ENCODE results near the gene PLS1. TPM values are rescaled to one million over a fixed set of nuclear protein-coding genes. Genes with fewer than 3 reads are reported as not detected.

PLS1 gene
- total and polyA plus RNA-seq, 2 of the 8 experiments (the other 6 are each of a cell fraction or from before 2014, with no cell fraction given): 18.7 to 44.7 TPM

DNA sequence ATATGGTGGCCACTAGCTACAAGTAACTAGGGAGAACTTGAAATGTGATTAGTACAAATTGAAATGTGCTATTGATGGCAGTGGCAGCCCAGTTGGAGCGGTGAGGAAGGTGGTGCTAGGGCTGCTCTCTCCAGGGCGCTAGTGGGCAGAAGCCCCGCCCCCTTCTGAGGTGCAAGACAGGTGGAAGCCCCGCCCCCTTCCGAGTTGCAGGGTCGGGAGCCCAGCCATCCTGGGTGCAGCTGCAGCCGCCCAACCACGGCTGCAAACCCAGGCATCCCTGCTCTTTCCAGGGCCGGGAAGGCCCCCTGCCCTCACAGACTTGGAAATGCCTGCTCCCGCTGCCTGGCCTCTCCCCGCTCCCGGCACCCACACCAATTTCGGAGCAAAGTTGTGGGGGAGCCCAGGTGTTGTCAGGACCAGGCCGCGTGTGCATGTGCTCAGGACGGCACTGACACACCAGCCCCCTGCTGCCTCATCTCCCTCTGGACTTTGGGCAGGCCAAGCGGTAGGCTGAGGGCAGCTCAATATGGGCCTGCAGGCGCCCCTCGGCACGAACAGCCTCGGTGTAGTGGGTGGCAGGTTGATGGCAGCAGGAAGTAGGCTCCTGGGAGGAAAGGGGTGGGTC is 27.7 kb upstream of the PLS1 start:
- Histone ChIP-seq H3K36me3 (ENCODE audit: control insufficient read depth in 2 of 4, insufficient read depth in 4 of 4, low read length in 3 of 4) (peaks cover 0 to 3% (median 2%) of the 10 kb centered on the region in 4 experiments; a peak in 1 of 8 replicates), H3K4me1 (replicated peaks in 1 of 4; ENCODE audit: control insufficient read depth in 3 of 4, insufficient read depth in 4 of 4, low read length in 3 of 4) (no peaks in the 10 kb centered on the region; a peak in 1 of 7 replicates), H2BK5ac (ENCODE audit: low read depth, low read length) (0 out of 2 replicates have a peak overlapping the region, but pooled peaks have one; percentile 37), H3K79me2 (ENCODE audit: control insufficient read depth in 1 of 2, insufficient read depth in 2 of 2, low read length in 2 of 2) (peaks cover 0 to 7% of the 10 kb centered on the region in 2 experiments; a peak in 1 of 4 replicates), H3K27me3 (replicated peaks in 1 of 4; ENCODE audit: control insufficient read depth in 3 of 4, extremely low read depth in 1 of 4, insufficient read depth in 3 of 4, low read length in 3 of 4) (no peaks in the 10 kb centered on the region), H2BK20ac (ENCODE audit: low read length) (no peak overlapping the region), H3K79me1 (ENCODE audit: low read depth, low read length) (no peaks in the 10 kb centered on the region; the same call in 1 of the 2 replicates), H3K56ac (replicated peaks; ENCODE audit: insufficient read length, low read depth, low read length) (no peak overlapping the region), H3K23ac (ENCODE audit: insufficient read length) (no peak overlapping the region), H4K20me1 (replicated peaks in 1 of 2; ENCODE audit: control insufficient read depth in 1 of 2, insufficient read depth in 2 of 2, low read length in 2 of 2) (no peaks in the 10 kb centered on the region), H3K4me3 (ENCODE audit: extremely low read depth in 1 of 4, insufficient read depth in 2 of 4, low read depth in 3 of 4, low read length in 4 of 4) (no peak overlapping the region), H2AK5ac (ENCODE audit: low read depth, low read length) (no peak overlapping the region), H4K91ac (replicated peaks; ENCODE audit: insufficient read length, low read length) (no peak overlapping the region), H2BK12ac (ENCODE audit: low read depth, low read length) (no peak overlapping the region), H3K23me2 (ENCODE audit: low read depth, low read length) (no peaks in the 10 kb centered on the region), H3K9ac (replicated peaks in 1 of 4; ENCODE audit: extremely low read depth in 1 of 4, low read depth in 3 of 4, low read length in 3 of 4) (no peak overlapping the region), H3K27ac (ENCODE audit: low read depth, low read length) (no peak overlapping the region), H3K4ac (replicated peaks; ENCODE audit: insufficient read length, low read depth, low read length) (no peak overlapping the region), H4K8ac (ENCODE audit: extremely low read depth, insufficient read depth, low read length) (peak overlapping the region; percentile 19; the same call in 1 of the 2 replicates), H2AFZ (ENCODE audit: low read length) (no peak overlapping the region), H3K4me2 (ENCODE audit: insufficient read depth in 1 of 2, low read depth in 2 of 2, low read length in 2 of 2) (peak overlapping the region; percentile 8 to 26; a peak in 2 of 4 replicates), H3K18ac (ENCODE audit: extremely low read depth, low read length) (0 out of 2 replicates have a peak overlapping the region, but pooled peaks have one; percentile 24), H2BK15ac (ENCODE audit: low read length) (no peak overlapping the region), H3K9me3 (ENCODE audit: insufficient read depth in 2 of 2, low read depth in 1 of 2, low read length in 1 of 2) (no peaks in the 10 kb centered on the region), H2BK120ac (replicated peaks; ENCODE audit: low read depth, low read length) (no peak overlapping the region), H3K14ac (ENCODE audit: insufficient read length) (no peak overlapping the region), H4K5ac (ENCODE audit: insufficient read length, low read depth, low read length) (no peak overlapping the region)
- FAIRE-seq: no peak
- TF ChIP-seq CTBP2 (IDR thresholded peaks at IDR 0.05; ENCODE audit: borderline replicate concordance, insufficient read depth, insufficient read length, low read length) (no peak), NRF1 (IDR thresholded peaks at IDR 0.05; ENCODE audit: low read depth, low read length) (no peak), JUND (IDR thresholded peaks at IDR 0.05; ENCODE audit: low read length) (no peak), TBP (IDR thresholded peaks at IDR 0.05; ENCODE audit: low read depth, low read length) (no peak)
- peak; percentile 50 to 80 for DNase-seq (ENCODE audit: low read depth in 1 of 2, low spot score in 2 of 2)
- 82% methylated on average over 13 of the region's 21 CpGs; no CpG with 5 or more reads in 1 of the 2 experiments for WGBS, 2 experiments (ENCODE audit: extremely low coverage in 1 of 2, insufficient coverage in 1 of 2, insufficient read length in 1 of 2, insufficient replicate concordance in 2 of 2, low coverage in 1 of 2, low lambda C conversion rate in 2 of 2, missing lambda C conversion rate in 1 of 2)
- CTCF ChIA-PET (ENCODE audit: partially characterized antibody): interaction anchor here (1.9 kb wide), 1 partner anchor 14 kb away, joined by 5 read pairs; no protein-coding TSS in a partner anchor
- POLR2A ChIA-PET (ENCODE audit: partially characterized antibody): interaction anchor here (1.4 to 1.6 kb wide), 2 partner anchors 10 to 12 kb away, joined by 4 to 5 read pairs; partner anchors contain the start of gene ATR
